NCI-H2196 (cell line): ENCODE measurements around the gene ABCD1.
"Not testable (repeated sequence)": the region's sequence is repeated elsewhere in the genome, so short reads cannot be mapped to it uniquely, and the experiment has no call there.

Source experiments
- DNase-seq: peaks from one replicate; lab custom pipeline; 2025; ENCODE audit not compliant: unreplicated experiment; lab: John Stamatoyannopoulos, UW

Gene ABCD1

DNA sequence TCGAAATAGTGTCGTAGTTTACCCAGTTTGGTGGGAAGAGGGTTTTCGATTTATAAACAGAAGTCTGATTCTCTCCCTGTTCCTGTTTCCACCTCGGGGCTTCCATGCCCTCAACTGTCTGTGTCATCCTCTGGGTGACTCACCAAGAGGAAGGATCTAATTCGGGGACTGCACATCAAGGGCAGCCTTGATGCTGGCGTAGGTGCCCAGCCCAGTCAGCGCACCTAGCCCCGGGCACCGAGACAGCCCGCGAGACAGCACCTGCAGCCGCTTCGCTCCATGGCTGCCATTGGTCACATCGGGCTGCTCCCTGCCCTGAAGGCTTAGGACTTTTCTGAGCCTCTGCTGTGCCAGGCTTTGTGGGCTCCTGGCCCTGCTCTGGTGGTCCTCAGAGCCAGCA is 7.7 kb downstream of the ABCD1 start:
- no peak for DNase-seq

GRCh38 chrX:153733651-153734240 is 9.1 kb downstream of the ABCD1 start:
- DNase-seq, result no peak

DNA sequence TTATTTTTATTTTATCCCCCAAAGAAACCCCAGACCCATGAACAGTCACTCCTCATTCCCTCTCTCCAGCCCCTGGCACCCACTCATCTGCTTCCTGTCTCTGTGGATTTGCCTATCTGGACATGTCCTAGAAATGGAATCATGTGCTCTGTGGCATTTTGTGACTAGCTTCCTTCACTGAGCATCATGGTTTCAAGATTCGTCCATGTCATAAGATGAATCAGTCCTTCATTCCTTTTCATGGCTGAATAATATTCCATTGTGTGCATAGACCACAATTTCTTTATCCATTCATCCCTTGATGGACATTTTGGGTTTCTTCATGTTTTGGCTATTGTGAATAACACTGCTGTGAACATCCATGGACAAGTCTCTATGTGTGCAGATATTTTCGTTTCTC is 10.2 kb downstream of the ABCD1 start:
- no peak for DNase-seq

DNA sequence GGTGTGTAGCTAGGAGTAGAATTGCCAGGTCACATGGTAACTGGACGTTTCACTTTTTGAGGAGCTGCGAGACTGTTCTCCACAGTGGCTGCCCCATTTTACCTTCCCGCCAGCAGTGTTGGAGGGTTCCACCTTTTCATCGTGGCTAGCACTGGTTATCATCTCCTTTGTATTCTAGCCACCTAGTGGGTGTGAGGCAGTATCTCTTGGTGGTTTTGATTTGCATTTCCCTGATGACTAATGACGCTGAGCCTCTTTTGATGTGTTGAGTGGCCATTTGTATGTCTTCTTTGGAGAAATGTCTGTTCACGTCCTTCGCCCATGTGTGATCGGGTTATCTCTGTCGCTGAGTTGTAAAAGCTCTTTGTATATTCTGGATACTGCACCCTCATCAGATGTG is 10.6 kb downstream of the ABCD1 start:
- no peak for DNase-seq

DNA sequence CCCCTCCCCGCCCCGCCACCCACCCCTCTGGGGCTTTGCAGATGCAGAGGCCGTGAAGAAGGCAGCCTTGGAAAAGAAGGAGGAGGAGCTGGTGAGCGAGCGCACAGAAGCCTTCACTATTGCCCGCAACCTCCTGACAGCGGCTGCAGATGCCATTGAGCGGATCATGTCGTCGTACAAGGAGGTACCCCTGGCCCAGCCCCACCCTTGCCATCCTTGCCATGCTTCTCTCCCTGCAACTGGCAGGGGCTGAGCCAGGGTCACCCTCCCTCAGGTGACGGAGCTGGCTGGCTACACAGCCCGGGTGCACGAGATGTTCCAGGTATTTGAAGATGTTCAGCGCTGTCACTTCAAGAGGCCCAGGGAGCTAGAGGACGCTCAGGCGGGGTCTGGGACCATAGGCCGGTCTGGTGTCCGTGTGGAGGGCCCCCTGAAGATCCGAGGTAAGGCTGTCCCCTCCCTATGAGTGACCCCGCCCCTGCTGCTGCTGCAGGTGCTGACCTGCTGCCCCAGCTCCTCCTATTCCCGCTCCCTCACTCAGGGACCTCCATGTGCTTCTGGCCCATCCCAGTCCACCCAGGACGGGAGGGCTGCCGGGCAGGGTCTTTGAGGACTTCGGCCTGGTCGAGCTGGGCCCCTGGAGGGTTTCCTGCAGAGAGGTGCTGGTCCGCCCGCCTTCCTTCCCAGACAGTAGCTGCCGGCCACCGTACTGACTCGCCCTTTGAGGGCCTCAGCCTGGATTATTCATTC is 11.6 kb downstream of the ABCD1 start:
- DNase-seq, result no peak

GRCh38 chrX:153736871-153737441 is 12.3 kb downstream of the ABCD1 start:
- no peak for DNase-seq

GRCh38 chrX:153738056-153738605 is 13.5 kb downstream of the ABCD1 start:
- DNase-seq, result no peak

DNA sequence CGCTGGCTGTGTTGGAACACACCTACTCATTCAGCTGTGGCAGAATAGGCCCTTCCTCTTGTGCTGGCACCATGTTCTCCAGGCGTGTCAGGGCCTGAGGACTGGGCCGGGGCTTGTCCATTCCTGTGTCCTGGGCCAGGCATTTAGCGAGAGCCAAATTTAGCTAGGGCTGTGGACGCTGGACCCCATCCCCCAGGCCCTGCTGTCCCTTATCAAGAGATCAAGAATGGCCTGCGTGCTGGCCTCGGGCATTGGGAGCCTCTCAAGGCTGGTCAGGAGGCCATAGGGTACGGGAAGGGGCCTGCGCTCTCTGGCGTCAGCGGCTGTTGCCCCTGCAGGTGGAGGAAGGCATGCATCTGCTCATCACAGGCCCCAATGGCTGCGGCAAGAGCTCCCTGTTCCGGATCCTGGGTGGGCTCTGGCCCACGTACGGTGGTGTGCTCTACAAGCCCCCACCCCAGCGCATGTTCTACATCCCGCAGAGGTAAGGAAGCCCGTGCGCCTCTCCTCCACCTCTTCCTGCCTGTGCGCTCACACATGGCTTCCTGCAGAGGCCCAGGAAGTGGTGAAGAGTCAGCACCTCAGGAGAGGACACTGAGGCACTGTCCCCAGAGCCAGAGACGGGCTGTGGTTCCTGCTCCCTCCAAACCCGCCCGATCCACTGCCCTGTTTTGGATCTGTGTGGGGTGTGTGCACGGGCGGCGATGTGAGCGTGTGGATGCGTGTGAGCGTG is 15.3 kb downstream of the ABCD1 start:
- DNase-seq, result no peak

GRCh38 chrX:153740631-153741222 is 16.1 kb downstream of the ABCD1 start:
- no peak for DNase-seq

DNA sequence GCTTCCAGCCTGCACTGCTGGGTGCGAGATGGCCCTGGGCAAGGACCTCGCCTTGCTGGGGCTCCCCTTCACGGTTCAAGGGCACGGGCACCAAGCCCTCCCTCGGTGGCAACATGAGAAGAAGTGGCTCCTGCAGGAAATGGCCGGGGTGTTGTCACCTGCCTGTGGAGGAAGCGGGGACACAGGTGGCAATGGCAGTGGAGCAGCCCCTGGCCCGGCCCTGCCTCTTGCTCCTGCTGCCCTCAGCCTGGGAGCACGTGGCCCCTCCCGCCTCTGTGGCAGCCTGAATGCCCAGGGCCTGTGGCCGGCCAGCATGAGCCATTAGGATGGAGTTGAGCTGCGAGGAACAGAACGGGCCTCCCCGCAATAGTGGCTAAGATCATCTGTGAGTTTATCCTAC is 16.8 kb downstream of the ABCD1 start:
- DNase-seq, result no peak

GRCh38 chrX:153742111-153742510 is 17.5 kb downstream of the ABCD1 start:
- not testable (repeated sequence) for DNase-seq

DNA sequence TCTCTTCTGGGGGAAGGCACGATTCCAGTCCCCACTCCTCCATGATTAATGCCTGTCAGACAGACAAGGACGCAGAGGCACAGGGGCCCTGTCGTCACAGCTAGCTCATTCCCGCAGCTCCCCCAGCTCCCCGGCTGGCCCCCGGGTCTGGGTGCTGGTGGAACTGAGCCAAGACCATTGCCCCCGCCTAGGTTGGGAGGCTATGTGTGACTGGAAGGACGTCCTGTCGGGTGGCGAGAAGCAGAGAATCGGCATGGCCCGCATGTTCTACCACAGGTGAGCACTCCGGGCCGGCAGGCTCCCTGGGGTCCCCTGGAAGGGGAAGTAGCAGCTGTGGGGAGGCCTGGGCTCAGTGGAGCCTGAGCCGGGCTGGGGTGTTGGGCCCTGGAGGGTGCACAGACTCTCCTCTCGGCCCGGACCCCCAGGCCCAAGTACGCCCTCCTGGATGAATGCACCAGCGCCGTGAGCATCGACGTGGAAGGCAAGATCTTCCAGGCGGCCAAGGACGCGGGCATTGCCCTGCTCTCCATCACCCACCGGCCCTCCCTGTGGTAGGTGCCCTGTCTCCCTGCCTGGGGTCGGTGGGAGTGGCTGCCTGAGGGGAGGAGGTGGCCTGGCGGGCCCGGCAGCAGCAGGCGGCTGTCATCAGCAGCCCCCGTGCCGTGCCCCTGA is 18.3 kb downstream of the ABCD1 start:
- not testable (repeated sequence) for DNase-seq

DNA sequence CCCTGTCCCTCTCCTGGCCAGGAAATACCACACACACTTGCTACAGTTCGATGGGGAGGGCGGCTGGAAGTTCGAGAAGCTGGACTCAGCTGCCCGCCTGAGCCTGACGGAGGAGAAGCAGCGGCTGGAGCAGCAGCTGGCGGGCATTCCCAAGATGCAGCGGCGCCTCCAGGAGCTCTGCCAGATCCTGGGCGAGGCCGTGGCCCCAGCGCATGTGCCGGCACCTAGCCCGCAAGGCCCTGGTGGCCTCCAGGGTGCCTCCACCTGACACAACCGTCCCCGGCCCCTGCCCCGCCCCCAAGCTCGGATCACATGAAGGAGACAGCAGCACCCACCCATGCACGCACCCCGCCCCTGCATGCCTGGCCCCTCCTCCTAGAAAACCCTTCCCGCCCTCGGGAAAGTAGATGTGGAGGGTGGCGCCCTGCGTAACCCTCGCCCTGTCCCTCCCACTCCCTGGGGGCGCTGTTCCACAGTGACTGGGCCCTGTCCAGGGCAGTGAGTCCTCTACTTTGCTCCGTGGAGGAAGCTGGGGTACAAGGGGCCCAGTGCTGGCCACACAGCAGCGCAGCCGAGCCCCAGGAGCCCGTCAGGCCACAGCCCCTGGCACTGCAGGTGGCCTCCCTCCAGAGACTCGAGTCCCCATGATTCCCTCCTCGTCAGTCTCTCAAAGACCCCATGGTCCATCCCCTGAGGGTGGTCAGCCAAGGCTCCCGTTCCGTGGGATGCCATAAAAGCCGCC is 19.0 kb downstream of the ABCD1 start:
- DNase-seq, result not testable (repeated sequence)

- DNase-seq, result no peak
Observed at GRCh38 chrX:153744210-153745066, 19.8 kb downstream of the ABCD1 start.

DNA sequence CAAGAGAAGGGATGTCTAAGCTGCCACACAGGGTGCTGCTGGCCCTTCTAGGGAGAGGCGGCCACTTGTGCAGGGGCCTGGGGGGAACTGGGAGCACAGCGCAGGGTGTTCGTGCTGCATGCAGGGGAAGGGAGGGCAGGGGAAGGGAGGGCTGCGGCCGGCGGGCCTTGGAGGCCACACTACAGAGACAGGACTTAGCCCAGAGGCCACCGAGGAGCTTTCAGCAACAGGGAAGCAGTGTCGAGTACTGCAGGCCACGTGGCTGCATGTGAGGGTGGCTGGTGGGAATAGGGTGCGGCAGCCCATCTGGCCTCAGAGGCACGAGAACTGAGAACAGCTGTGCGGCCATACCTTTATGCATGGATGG is 20.4 kb downstream of the ABCD1 start:
- not testable (repeated sequence) for DNase-seq

- no peak for DNase-seq
Observed at GRCh38 chrX:153746359-153746758, 21.7 kb downstream of the ABCD1 start.

DNA sequence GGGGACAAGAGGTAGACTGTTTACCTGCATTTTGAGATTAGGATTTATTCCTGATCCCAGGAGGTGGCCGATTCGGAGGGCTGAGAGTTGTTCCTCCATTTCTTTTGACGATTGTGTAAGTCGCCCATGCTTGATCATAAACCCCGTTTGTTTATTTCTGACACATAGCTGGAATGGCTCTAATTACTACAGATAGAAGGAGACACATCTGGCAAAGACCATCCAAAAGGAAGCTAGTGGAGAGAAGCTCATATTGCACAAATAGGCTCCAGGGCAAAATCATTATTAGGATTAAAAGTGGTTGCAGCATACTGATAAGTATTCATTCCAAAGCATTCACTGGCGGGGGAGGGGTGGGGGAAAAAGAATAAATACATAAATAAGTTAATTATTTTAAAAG is 22.3 kb downstream of the ABCD1 start:
- DNase-seq, result not testable (repeated sequence)

- DNase-seq, result not testable (repeated sequence)
Observed at GRCh38 chrX:153749017-153749416, 24.4 kb downstream of the ABCD1 start.
